Activated CD4-positive, CD25-positive, alpha-beta regulatory T cell (primary cell): ENCODE data around the gene DBH.
"Not testable (repeated sequence)": the region's sequence is repeated elsewhere in the genome, so short reads cannot be mapped to it uniquely, and the experiment has no call there.

ENCODE experiments used
- DNase-seq, 4 experiments: peaks; one replicate each; lab custom pipeline; 2025; lab: John Stamatoyannopoulos, UW

DBH gene

DNA sequence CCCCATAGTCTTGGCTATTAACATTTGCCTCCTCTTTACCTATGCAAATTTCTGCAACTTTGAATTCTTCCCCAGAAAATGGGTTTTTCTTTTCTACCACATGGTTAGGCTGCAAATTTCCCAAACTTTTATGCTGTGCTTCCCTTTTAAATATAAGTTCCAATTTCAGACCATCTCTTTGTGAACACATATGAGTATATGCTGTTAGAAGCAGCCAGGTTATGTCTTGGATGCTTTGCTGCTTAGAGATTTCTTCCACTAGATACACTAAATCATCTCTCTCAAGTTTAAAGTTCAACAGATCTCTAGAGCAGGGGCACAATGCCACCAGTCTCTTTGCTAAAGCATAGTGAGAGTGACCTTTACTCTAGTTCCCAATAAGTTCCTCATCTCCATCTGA lies 10.2 kb upstream of the DBH start:
- not testable (repeated sequence) for DNase-seq

DNA sequence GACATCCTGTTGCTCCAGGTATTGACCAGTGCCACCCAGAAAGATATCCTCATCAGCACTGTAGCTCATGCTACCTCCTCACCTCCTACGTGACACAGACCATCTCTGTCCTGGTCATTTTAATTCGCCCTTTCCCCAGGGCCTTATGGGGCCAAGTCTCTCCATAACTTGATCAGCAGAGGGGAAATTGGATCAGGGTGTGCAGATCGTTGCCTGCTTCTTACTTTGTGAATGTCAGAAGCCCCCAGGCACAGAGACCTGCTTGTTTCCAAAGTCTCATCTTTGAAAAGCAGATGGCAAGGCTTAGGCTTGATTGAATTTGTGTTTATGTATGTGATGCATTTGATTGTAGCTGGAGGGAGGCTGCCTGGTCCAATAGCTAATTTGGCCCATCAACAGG lies 8.8 kb upstream of the DBH start:
- DNase-seq: no peak

DNA sequence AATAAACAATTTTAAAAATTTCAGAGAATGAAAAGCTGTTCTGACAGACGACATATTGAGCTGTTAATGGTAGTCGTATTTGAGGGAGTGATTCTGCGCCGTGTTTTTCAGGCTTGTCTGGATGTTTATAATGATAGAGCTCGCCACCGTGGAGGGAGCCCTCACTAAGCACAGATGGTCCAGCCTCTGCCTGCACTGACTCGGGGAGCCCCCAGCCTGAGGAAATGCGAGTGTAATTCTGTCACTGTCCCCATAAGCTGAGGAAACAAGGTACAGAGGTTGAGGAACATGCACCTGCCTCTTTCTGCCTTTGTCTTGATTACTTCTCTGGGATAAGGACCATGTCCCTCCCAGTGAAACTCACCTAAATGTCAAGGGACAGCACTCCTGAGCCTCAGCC lies 7.4 kb upstream of the DBH start:
- no peak for DNase-seq

DNA sequence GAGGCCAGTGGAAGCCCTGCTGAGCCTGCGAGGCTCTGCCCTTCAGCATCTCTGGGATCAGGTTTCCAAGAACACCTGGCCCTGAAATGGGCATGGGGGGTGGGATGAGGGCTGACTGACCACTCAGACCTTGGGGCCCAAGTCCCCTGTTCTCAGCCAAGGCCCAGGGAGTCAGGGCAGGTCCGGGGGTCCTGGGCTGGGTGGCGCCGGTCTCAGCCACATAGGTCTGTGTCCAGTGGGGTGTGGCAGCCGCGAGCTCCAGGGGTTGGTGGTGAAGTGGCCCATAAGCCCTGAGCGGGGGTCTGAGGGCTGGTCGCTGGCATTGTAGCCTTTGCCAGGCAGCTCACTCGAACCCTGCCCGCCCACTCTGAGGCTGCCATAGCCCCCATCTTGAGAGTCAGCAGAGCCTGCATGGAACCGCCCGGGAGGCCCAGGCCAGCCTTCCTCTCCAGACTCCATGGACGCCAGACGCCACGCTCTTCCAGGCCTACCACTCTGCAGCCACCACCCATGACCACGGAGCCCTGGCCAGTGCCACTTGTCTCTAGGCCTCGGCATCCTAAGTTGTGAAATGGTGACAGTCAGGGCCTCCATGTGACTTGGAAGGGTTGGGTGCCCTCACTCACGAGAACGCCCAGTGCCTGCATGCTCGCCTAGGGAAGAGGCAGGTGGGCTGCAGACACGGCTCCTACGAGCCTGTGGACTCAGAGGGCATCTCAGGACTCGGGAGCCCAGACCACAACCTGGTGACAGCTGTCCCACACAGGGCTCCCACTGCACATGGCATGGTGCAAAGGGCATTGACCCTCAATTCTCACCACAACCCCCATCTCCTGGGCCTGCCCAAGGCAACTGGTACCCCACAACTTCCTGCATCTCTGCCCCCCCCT lies 6.7 kb upstream of the DBH start:
- DNase-seq: no peak

DNA sequence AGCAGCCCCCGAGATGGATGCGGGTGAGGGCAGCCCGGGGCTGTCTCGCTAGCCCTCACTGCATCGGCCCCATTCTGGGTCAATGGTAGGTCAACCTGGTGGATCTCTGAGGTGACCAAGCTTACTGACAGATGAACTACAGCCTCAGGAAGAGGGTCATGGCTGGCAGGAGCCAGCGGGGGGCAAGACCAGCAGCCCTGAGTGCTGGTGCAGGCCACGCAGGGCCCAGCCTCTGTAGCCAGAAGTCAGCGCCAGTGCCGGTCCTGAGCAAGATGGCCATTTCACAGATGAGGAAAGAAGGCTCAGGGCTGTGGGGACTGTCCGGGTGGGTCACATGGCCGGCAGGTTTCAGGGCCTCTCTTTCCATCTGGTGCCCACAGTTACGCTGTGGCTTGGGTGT lies 5.1 kb upstream of the DBH start:
- DNase-seq: no peak

DNA sequence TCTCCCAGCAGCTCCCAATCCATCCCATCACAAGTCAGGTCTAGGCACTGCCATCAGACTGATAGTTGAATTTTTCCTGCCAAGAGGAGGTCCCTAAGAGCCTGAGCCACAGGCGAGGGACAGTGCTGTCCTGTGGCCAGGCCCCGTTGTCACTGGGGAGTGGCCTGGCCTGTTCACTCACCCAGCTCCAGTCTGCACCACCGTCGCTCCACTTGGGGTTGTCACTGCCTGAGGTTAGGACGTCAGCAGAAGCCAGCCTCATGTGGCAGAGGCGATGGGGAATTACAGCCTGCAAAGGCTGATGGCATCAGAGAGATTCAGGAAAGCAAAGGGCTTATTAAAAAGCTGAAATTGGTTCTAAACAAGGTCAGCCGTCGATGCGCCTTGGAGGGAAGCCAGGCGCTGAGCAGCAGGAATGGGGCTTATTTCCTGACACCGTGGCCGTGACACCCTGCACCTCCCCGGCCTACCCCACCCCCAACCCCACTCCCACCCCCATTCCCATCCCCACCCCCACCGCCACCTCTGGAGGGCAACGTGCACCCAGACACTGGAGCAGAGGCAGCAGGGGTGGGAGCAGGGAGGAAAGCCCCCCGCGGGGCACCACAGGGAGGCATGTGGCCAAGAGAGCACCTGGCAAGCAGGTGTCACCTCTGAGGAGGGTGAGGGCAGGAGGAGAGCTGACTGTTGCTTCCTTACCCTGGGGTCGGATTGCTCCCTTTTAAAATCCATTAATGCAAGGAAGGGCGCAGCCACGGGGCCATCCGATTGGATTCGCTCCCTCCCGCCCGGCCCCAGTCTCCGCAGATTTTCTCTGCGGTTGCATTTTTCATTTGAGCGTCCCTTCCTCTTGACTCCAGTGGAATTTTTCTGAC lies 3.1 kb upstream of the DBH start:
- DNase-seq: no peak

DNA sequence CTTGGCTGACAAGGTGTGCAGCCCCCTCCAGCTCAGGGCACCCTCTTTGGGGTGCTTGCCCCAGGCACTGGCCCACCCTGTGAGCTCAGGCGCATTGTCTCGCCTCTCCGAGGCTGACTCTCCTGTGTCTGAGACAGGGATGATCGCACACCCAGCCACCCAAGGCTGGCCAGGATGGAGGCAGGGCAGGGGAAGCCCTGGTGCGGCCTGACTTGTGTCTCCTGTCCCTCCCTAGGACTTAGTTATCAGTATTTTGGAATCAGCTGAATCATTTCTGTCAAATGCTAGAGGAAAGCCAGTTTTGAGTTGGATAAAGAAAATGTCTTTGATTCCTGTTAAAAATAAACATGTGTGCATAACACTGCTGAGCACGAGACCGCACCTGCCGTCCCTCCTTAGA lies 2.5 kb upstream of the DBH start:
- DNase-seq: no peak

DNA sequence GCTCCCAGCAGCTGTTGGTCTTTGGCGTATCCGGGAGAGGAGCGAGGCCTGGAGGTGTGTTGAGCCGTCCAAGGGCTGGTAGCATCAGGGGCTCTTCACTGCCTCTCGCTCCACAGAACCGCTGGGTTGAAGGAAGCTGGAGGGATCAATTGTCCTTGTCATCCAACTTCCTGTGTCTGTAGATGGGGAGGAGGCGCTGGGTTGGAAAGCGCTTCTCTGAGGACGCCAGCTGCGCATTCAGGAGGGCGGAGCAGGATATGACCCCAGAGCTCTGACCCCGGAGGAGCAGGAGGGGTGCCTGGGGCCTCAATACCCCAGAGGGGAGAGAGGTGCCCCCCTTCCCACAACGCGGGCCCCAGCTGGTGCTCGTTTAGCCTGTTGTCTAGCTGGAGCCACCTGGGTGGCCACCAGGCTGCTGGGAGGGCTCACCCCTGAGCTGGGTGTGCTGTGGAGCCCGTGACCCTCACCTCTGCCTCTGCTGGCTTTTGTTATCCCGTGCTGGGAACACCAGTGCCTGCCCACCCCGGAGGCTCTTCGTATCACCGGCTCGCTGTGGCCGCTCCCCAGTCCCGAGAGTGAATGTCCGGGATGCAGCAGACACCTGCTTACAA lies 2.0 kb upstream of the DBH start:
- no peak for DNase-seq

DNA sequence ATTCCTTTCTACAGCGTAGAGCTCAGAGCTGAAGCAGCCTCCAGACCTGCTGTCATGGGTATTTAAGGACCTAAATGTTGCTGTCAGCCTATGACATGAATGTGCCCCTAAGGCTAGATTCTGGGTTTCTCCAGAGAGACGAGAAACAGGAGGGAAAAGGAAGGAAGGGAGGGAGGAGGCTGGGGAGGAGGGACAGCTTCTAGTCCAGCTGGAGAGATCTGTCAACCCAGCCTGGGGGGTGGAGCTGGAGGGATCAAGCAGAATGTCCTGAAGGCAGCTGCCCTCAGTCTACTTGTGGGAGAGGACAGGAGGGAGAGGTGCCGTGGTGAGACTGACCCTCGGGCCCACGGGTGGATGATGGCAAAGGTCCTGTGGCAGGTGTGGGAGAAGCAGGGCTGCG lies 1.1 kb upstream of the DBH start:
- DNase-seq: no peak

DNA sequence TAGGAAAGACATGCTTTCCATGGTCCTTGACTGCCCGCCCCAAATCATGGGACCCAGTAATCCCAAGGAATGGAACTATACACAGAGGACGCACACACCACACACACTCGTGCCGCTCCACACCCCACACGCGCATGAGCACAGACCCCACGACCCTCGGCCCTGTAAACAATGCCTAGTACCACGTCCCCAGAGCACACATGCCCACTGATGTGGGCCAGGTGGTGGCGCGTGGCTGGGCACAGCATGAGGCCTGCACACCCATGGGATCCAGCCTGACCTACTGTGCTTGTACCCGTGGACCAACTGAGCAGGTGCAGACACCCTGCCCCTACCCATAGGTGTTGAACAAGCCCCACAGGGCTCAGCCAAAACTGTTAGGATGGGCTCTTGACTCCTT lies 739 bp downstream of the DBH start:
- no peak for DNase-seq

DNA sequence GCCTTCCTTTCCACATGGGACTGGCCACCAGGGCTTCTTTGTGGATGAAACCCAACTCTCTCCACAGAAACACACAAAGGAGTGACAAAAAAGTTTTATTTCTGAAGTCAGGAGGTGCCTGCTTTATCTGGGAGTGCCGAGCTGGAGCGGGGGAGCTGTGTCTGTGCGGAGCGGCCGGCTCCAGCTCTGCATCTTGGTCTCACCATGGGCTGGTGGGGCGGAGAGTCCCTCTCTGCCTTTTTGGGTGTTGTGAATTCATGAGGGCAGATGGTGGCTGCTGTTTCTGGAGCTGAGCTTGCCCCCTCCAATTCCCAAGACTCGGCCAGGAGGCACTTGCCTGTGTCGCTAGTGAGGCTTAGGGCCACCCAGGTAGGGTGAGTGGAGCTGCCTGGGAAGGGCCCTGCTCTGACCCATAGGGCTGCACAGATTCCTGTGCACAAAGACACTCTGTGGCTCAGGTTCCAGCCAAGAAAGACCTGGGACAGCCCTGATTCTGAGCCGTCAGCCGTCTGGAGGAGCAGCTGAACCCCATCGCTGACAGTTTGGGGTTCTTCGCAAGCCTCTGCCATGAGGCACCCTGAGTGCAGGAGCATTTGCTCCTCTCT lies 1.4 kb downstream of the DBH start:
- DNase-seq: no peak

DNA sequence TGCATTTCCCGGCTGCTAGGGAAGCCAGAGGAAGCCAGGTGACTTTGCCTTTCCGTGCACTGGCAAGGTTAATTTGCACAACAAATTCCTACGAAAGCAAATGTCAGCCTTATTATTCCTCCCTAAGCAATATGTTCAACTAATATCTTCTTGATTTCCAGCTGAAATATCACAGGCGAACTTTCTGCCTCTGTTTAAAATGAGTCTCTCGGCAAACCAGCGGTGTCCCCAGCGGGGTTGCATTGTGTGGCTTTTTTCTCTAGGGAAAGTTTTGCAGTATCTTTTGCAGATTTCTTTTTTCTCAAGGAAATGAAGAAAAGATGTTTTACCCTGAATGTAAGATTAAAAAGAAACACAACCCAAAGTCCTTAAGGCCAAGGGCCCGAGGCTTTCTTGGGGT lies 1.9 kb downstream of the DBH start:
- DNase-seq: no peak

DNA sequence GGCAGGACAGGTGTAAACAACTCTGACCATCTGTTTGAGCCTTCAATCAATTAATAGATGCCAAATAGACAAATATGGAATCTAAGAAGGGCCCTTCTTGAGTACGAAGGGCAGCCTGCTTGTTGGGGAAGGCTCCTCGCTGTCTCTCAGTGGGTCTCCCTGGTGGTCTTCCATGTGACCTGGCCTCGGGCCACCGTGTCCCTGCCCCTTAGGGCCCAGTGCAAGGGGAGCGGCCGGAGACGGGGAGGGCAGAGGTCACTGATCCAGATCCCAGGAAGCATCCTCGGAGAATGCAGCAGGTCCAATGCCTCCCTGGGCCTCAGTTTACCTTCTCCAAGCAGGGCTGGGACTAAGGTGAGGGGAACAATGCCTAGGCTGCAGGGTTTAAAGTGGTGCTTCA lies 2.5 kb downstream of the DBH start:
- DNase-seq: no peak

DNA sequence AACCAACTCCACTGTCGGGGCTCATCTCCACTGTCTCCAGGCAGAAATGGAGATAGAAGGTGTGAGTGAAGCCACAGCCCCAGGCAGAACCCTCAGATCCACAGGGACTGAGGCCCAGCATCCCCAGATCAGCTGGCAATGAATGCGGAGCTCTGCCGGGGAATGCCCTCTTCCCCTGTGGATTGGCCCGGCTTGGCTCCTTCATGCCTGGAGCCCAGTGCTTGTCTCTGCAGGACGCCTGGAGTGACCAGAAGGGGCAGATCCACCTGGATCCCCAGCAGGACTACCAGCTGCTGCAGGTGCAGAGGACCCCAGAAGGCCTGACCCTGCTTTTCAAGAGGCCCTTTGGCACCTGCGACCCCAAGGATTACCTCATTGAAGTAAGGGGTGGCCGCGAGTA lies 3.5 kb downstream of the DBH start:
- DNase-seq: no peak

DNA sequence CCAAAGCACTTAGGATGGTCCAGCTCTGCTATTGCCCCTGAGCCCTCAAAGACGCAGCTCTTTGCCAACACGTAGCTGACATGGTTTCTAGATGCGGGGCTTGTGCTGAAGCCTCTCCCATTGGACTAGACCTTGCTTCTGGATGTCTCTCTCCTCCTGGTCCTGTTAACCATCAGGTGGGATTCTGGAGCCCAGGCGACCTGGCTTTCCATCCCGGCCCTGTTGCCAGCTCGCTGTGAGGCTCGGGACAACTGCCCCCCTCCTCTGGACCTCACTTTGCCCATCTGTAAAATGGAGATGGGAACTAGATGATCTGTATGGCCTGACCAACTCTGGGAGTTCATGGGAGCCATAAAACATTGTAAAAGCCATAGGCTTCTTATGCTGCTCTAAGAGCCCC lies 4.0 kb downstream of the DBH start:
- DNase-seq: no peak

DNA sequence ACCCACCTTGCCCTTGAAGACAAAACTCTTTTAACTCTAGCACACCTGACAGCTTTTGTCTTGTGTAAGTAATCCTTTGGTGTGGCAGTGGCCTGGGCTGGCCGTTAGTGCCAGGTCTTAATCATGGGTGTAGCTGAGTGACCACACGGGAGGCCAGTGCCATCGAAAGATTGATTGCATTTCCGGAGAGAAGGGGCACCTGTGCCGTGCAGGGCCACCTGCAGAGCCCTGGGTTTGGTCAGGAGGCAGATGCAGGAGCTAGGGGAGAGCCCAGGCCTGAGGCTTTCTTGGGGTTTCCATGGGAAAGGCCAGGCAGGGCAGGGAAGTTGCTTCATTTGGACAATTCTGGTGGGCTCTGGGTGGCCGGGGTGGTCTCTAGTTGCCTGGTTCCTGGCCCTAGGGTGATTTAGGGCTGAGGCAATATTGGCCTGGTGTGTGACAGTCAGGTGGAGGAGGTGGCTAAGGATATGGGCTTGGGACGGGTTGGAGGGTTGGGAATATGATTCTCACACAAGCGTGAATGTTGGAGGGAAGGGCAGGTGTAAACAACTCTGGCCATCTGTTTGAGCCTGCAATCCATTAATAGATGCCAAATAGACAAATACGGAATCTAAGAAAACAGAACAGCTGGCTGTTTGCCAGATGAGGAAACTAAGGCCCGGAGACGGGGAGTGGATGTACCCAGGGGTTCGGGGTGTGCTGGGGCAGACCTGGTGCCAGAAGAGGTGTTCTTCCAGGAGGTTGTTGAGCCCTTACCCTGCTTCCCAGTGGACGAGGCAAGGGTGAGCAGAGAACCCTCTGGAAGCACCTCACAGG lies 4.6 kb downstream of the DBH start:
- no peak for DNase-seq

DNA sequence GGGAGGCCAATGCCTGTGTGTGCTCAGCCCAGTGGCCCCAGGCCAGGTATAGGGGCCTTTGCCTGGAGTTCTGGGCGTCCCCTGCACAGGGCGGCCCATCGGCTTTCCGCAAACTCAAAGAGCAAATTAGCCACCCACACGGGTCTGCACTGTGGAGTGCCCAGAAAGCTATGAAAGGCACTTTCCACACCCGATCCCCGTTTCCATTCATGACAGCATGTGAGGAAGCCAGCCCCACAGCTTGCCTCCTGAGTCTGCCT lies 5.2 kb downstream of the DBH start:
- no peak for DNase-seq

DNA sequence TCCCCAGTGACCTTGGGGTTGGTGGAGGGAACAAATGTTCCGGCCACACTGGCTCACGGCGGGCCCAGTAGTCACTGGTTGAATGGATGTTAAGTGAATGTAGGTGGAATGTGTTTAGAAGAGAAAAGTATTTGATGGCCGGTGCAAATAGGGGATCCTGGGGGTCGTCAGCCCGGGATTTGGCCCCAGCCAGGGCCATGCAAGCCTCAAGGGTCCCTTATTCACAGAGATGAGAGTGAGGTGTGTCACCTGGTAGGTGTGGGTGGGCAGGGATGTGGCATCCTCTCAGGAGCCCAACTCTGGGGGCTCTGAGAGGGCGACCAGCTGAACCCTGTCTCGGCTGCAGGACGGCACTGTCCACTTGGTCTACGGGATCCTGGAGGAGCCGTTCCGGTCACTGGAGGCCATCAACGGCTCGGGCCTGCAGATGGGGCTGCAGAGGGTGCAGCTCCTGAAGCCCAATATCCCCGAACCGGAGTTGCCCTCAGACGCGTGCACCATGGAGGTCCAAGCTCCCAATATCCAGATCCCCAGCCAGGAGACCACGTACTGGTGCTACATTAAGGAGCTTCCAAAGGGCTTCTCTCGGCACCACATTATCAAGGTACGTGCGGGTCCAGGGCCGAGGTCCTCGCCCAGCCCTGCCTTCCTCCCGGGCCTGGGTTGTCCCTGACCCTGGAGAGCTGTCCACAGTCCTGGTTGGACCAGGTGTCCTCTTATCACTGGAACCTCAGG lies 5.9 kb downstream of the DBH start:
- no peak for DNase-seq

DNA sequence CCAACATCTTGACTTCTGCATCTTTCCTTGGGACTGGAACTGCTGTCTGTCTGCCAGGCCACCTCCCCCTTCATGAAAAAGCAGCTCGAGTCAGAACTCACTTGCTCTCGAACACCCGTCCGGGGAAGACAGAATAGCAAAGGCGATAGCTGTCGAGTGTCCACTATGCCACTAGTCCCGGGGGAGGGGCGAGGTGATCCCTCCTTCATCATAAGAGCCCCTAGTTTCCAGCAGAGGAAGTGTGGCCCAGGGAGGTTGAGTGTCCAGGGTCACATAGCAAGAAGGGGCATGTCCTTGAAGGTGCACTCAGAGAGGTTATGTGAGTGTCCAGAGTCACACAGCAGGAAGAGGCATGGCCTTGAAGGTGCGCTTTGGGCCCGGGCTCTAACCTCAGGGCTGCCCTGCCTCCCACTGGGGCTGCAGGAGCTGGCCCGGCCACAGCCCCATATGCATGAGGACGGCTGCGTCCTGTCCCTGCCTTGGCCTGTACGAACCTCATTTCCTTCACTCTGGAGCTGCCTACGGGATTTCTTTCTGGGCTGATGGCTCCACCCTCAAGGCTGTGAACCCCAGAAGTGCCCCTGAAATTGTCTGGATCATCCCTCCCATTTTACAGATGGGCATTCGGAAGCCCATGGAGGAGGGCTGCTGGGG lies 6.7 kb downstream of the DBH start:
- DNase-seq: no peak

DNA sequence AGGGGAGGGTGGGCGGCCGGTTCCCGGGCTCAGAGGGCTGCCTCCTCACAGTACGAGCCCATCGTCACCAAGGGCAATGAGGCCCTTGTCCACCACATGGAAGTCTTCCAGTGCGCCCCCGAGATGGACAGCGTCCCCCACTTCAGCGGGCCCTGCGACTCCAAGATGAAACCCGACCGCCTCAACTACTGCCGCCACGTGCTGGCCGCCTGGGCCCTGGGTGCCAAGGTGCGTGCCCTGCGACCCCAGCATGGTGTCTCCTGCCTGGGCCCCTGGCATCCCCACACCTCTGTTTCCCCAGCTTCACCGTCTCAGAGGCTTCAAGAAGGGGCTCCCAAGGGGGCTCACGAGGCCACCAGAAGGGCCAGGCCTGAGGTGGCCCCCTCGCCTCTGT lies 7.2 kb downstream of the DBH start:
- DNase-seq: no peak
